GM18498 (cell line): ENCODE data around the gene MX2.

Source experiments
- ATAC-seq: cut with Tn5 transposase; IDR thresholded peaks from one replicate; pipeline ENCODE4 v1.9.1; 2021; ENCODE audit warnings: mild to moderate bottlenecking, moderate library complexity; ENCODE audit not compliant: unreplicated experiment

MX2 gene

DNA sequence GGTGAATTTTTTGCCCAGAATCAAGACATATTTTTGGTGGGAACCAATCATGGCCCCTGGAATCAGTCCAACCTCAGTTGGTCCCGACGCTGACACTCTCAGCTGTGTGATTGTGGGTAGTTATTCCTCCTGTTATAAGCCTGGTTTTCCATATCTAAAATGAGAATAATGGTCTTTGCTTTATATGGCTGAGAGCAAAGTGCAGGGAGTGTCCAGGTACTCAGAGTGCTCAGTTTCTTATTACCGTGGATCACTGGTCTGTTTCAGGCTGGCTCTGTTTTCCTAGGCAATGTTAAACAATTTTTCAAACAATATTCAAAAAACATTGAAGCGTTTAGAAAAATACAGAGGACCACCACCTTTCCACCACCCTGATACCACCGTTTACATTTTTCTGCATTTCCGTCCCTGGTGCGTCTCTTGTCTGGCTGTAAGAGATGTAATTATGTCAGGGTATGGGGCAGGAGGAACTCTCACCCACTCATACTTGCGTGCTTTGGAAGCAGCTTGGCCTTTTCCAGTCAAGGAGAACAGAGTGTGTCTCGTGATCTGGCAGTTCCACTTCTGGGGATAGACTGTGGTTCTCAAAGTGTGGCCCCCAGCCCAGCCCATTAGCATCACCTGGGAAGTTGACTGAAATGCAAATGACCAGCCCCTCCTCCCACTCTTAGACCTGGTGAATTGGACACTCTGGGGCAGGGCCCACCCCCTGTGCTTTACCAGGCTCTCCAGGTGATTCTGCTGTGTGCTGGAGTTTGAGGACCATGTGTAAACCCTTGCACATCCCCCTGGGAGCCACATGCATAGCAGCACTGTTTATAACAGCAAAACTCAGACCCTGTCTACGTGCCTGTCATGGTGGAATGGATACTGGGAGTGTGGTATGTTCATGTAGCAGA, 71.0 kb downstream of the MX2 start:
- no peak for ATAC-seq

DNA sequence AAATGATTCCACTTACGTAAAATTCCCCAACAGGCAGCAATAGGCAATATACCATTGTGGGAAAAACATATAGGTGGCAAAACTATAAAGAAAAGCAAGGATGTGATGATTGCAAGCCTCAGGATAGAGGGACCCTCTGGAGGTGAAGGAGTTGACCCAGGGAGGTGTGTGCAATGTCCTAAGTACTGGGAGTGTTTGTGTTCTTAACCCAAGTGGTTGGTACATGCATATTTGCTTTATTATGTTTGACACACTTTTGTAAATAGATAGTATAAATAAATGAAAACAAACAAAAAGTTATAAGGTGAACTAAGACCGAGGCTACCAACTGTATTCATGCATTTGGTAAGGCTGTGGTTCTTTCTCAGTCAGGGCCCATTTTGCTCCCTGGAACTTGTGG, 71.7 kb downstream of the MX2 start:
- ATAC-seq, result no peak

DNA sequence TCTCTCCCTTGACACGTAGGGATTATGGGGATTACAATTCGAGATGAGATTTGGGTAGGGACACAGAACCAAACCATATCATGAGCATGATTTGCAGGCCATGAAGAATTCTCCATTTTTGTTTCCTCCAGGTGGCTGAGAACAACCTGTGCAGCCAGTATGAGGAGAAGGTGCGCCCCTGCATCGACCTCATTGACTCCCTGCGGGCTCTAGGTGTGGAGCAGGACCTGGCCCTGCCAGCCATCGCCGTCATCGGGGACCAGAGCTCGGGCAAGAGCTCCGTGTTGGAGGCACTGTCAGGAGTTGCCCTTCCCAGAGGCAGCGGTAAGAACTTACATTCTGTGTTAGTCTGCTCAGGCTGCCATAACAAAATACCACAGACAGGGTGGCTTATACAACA, 73.9 kb downstream of the MX2 start:
- ATAC-seq, result no peak

DNA sequence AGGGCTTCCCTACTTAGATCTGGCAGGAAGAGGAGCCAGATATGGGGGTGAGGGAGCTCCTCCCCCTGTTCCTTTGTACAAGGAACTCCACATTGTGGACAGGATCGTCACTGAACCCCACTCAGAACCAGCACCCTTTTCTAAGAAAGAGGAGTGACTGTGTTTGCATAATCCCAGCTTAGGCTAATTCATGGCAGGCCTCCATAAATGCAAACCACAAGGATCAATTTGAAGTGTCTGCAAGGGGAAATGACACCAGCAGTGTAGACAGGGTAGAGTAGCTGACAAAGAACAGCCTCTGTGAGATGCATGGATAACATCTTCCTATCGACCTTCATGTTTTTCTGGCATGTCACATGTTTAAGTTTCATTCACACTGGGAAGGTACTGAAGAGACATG, 75.9 kb downstream of the MX2 start:
- ATAC-seq, result no peak

DNA sequence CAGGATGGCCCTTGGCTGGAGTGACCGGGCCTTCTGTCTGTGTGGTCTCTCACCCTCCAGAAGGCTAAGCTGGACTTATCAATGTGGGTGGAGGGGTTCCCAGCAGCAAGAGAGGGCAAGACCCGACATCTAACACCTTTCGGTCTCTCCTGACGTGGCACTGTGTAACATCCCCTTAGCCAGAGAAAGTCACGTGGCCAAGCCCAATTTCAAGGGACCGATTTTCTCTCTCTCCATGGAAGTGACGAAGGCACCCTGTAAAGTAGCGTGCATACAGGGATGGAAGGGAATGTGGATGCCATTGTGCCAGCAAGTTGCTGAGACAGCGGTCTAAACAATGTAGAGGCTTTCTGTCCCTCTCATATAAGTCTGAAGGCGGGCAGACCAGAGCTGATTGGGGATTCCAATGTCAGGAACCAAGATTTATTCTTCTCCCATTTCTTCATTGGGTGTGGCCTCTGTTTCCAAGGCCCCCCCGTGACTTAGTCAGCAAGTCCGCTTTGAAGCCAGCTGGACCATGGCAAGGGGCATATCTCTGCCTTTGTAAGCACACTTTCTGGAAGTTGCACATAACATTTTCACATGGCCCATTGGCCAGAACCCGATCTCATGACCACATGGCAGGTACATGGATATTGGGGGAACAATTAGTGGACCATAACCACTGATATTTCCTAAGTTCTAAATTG, 76.7 kb downstream of the MX2 start:
- ATAC-seq, result no peak

DNA sequence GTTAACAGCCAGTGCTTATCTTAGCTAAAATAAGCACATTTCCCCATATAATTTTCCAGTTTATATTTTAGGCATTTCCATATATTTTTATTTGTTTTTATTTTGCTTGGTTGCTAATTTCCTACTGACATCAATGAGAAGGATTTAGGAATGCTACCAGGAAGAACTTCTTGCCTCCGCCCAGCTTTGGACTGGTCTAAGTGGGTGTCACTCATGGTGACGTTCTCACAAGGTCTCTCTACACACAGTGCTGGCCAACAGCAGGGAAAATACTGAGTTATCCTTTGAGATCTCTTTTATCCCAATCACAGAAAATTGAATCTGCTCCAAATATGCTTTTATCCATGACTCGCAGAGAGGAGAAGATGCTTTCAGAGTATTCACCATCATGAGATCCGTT, 77.4 kb downstream of the MX2 start:
- ATAC-seq, result no peak

DNA sequence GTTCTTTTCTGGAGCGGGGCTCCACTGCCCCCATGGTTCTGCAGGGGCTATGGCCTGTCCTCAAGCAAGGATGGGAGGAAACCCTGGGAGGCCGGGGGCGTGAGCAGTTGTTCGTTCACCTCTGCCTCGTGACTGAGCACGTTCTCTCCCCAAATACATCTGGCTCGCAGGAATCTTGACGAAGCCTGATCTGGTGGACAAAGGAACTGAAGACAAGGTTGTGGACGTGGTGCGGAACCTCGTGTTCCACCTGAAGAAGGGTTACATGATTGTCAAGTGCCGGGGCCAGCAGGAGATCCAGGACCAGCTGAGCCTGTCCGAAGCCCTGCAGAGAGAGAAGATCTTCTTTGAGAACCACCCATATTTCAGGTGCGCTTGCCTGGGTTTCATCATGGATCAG, 79.7 kb downstream of the MX2 start:
- no peak for ATAC-seq

DNA sequence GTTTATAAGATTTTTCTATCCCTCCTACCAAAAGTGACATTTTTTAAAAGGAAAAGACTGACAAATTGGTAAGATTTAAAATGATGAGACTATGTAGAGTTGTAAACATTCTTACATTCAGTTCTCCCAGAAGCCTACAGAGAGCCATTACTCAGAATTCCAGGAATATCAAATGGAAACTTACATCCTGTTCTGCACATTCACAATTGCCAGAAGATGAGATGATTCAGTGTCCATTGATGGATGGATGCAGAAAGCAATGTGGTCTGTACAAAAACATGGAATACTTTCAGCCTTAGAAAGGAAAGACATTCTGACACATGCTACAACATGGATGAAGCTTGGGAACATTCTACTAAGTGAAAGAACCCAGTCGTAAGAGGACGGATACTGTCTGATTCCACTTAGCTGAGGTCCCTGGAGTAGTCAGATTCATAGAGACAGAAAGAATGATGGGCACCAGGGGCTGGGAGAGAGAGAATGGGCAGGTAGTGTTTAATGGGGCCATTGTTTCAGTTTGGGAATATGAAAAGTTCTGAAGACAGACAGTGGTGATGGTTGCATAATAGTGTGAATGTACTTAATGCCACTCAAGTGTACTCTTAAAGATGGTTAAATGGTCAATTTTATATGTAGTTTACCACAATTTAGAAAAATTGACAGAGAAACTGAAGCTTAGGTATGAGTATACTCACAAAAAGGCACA, 80.8 kb downstream of the MX2 start:
- no peak for ATAC-seq

DNA sequence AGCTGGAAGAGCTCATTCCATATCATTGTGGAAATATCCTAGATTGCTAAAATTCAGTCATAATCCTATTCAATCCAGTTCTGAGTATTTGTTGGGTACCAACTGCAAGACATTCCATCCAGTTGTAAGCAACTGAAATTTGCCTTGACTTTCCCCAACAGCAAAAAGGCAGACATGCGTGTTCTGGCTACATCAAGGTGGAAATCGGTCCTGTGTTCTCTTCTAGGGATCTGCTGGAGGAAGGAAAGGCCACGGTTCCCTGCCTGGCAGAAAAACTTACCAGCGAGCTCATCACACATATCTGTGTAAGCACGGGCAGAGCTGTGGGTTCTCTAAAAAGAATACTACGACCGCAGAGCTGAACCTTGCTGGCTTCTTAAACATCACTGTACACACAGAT, 81.7 kb downstream of the MX2 start:
- ATAC-seq, result no peak

DNA sequence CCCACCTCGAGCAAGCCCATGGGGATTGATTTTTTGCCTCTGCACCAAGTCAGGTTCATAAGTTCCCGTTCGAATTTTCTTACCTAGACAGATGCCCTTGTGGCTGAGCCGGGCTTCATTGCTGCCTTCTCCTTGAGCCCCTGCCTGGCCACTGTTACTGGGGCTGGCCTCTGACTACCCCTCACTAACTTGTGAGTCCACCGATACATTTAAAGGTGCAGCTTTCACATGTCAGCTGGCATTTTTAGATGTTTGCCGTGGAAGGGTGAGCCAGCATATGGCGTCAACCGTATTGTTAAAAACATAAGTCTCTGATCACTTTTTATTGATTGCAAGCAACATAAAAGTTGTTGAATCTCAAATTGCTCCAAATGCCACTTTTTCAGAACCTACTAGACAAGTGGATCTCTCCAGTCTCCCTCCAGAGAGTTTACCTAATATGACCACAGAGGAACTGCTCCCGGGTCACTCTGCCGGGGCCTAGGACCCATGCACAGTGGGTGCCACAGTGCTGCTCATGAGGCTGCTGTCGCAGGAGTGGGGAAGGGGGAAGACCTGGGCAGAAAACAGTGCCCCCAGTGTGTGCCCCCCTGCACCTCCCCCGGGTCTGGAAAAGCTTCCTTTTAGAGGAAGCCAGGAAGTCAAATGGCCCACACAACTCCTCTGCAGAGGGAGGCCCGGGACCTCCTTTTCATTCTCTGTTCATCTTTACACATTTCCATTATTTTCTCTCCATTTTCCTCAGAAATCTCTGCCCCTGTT, 83.1 kb downstream of the MX2 start:
- ATAC-seq, result no peak

DNA sequence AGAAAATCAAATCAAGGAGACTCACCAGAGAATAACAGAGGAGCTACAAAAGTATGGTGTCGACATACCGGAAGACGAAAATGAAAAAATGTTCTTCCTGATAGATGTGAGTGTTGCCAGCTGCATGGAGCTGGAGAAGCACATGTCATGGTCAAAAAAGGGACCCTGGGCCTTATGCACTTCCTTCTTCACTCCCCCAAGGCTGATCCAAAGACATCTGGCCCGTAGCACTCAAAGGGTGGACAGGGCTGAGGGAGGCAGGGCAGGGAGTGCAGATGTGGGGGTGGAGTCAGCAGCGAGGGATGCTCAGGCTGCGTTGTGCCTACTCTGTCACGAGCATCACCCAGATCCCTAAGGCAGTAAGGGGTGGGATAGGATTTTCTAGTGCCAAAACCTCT, 83.6 kb downstream of the MX2 start:
- no peak for ATAC-seq

DNA sequence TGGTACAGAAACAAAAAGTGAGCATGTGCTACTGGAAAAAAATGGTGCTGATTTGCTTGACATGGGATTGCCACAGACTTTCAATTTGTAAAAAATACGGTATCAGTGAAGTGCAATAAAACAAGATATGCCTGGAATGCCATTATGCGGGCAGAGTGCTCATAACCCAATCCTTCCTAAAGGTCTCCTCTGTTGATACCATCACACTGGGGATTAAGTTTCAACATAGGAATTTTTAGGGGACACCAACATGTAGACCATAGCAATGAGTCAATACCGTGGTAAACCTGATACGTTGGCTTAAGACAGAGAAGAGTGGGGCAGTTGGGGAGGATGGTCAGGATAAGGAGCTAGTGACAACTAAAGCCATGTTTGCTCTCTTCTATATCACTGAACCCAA, 84.8 kb downstream of the MX2 start:
- no peak for ATAC-seq

DNA sequence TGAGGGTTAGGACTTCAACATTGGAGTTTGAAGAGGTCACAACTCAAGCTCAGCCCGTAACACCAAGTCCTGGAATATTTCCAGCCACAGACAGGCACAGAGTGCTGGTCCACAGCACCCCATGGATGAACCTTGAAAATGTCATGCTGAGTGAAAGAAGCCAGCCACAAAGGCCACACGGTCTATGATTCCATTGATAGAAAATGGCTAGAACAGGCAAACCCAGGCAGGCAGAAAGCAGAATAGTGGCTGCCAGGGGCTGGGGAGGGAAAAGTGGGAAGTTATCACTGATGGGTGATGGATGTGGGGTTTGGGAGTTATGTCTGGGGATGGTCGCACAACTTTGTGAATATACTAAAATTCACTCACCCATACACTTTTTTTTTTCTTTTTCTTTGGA, 85.5 kb downstream of the MX2 start:
- no peak for ATAC-seq

DNA sequence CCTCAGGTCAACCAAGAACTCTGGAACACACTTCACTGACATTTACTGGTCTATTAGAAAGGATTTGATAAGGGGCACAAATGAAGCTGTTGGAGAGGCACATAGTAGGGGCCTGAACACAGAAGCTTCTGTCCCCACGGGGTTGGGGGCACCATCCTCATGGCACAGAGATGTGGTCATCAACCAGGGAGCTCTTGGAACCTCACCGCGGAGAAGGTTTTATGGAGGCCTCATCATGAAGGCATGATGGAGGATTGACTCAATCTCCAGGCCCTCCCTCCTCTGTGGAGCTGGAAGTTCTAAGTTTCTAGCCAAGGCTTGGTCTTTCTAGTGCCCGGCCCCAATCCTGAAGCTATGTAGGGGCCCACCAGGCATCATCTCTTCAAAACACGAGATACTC, 87.8 kb downstream of the MX2 start:
- no peak for ATAC-seq

DNA sequence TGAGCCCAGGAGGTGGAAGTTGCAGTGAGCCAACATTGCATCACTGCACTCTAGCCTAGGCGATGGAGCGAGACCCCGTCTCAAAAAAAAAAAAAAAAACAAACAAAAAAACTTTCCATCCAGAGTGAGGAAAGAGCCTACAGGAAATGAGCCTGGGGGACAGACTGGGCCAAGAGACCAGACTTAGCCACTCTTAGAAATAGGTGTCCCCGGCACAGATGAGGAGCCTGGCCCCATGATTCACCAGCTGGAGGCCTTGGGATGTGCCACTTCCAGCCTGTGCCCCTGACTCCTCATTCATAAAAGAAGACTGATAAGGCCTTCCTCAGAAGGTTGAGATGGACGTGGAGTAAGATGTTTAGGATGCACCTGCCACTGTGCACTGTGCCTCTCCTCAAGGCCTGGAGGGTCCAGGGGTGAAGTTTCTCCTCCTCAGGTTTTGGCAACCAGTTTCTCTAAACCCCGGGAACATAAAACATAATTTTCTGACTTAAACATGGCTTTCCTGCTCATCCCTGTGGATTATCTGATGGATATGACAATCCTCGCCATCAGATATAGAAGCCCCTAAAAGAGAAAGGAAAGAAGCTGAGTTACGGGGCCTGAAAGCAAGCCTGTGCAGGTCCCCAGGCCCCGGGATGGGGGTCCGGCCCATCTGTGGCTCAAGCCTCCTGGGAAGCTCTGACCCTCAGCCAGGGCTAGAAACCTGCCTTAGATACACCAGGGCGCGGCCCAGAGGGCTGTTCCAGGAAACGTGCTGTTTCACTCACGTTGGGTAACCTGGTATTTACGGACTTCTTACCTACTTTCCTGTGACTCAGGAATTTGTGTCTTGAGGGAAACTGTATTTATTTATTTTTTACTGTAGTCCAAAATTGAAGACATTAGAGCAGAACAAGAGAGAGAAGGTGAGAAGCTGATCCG, 90.2 kb downstream of the MX2 start:
- ATAC-seq, result no peak

DNA sequence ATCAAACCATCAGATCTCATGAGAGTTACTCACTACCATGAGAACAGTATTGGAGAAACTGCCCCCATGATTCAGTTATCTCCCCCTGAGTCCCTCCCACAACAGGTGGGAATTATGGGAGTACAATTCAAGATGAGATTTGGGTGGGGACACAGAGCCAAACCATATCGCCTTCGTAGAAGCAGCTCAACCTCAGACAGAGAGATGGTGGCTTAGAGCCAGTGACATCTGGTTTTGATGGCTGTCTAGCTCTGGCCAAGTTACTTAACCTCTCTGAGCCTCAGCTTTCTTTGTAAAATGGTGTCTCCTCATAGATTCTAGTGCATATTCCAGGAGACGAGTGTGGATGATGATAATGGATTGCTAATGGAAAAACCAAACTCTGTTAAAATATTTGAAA, 91.4 kb downstream of the MX2 start:
- no peak for ATAC-seq

DNA sequence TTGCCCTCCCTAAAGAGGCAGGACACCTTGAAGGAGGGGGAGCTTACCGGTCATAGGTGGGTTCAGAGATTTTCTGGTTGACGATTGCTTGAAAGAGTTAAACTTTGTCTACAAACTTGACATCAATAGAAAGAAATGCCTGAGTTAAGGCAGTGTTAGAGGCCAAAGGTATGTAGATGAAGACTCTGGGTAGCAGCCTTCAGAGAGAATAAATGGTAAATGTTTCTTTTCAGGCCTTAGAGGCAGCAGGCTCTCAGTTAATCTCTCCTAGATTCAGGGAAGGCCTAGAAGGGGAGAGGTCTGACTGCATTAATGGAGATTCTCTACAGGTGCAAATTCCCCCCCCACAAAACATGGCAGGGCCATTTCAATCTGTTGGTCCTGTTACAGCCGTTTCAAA, 91.9 kb downstream of the MX2 start:
- no peak for ATAC-seq

DNA sequence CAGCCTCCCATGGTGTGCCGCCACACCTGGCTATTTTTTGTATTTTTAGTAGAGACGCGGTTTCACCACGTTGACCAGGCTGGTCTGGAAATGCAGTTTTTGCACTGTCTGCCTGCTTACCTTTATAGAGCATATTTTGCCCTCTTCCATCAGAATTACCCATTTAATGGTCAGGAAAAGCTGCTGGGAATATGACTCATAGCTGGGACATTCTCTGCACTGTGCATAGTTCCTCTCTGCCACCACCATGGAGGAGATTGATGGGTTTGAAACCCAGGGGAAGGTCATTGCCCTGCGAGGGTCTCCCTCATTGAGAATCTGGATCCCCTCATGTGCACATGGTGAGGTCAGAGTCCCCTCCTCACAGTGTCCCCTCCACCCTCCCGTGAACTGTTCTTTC, 96.3 kb downstream of the MX2 start:
- ATAC-seq, result no peak

DNA sequence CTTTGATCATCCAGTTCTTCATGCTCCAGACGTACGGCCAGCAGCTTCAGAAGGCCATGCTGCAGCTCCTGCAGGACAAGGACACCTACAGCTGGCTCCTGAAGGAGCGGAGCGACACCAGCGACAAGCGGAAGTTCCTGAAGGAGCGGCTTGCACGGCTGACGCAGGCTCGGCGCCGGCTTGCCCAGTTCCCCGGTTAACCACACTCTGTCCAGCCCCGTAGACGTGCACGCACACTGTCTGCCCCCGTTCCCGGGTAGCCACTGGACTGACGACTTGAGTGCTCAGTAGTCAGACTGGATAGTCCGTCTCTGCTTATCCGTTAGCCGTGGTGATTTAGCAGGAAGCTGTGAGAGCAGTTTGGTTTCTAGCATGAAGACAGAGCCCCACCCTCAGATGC, 96.7 kb downstream of the MX2 start:
- ATAC-seq, result no peak
